Tibial artery (tissue), 4 donors: ENCODE data around the gene UNC79.

Experiments used
- DNase-seq, 2 donors: peaks; one replicate each; pipeline ENCODE4 v3.0.0-alpha.2; 2019
- H3K27ac ChIP-seq, 2 donors: fragments of 200-600 bp; sonication (generic) in 1 of 2; 1 replicate in 1 of 2; 2 replicates in 1 of 2; pipeline ENCODE4 v1.5.1; 2018 to 2019; ENCODE audit warnings: mild to moderate bottlenecking in 1 of 2
- H3K27me3 ChIP-seq, 2 donors: fragments of 200-600 bp; sonication (generic) in 1 of 2; one replicate each; pipeline versions ENCODE4 v1.5.1 to v1.6.0; 2016 to 2019
- H3K36me3 ChIP-seq, 3 donors: fragments of 200-600 bp; sonication (generic) in 2 of 3; one replicate each; pipeline ENCODE4 v1.5.1; 2016 to 2019; ENCODE audit warnings: mild to moderate bottlenecking in 2 of 3
- H3K4me1 ChIP-seq, 4 donors: fragments of 200-600 bp; sonication (generic) in 2 of 4; 1 replicate in 3 of 4; 2 replicates in 1 of 4; pipeline ENCODE4 v1.5.1; 2016 to 2019
- H3K4me3 ChIP-seq, 2 donors: fragments of 200-600 bp; sonication (generic) in 1 of 2; 1 replicate in 1 of 2; 2 replicates in 1 of 2; pipeline ENCODE4 v1.5.1; 2018 to 2019; ENCODE audit warnings: mild to moderate bottlenecking in 2 of 2
- H3K9me3 ChIP-seq, 3 donors: fragments of 200-600 bp; sonication (generic) in 1 of 3; one replicate each; pipeline ENCODE4 v1.5.1; 2016 to 2019
- CTCF ChIP-seq, 2 experiments: fragments of 200-600 bp in 1 of 2; fragments of 450-650 bp in 1 of 2; IDR thresholded peaks; one replicate each; pipeline ENCODE4 v1.5.1; 2017 to 2019; ENCODE audit warnings: antibody characterized with exemption in 2 of 2, mild to moderate bottlenecking in 1 of 2, moderate library complexity in 1 of 2
- intact Hi-C: fragments of 100-400 bp; cut with DNase I; formaldehyde crosslinking; loops from one replicate; pipeline ENCODE4 v1.15.0; 2023; ENCODE audit warnings: low total_unique reads

UNC79 gene

DNA sequence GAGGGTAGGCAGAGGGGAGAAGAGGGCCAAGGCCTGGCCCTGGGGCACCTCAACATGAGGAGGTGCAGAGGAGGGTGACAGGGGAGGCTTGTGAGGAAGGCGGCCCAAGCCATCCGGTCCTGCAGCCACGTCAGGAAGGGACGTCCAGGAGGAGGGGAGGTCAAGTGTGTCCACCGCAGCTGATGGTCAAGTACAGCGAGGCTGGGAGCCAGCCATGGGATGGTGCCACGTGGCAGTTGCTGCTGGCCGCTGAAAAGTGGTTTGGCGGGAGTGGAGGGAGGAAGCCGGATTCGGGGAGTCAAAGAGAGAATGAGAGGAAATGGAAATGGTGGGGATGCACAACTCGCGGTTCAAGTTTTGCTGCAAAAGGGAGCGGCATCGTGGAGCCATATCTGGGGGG lies 316.4 kb downstream of the UNC79 start:
- intact Hi-C loops = no loop called here
- Histone ChIP-seq H3K4me1 (peaks cover 0 to 1% (median 0%) of the 10 kb centered on the region in 4 donors), H3K27me3 (no peaks in the 10 kb centered on the region), H3K36me3 (no peaks in the 10 kb centered on the region), H3K27ac (no peak overlapping the region), H3K9me3 (no peaks in the 10 kb centered on the region), H3K4me3 (no peak overlapping the region)
- TF ChIP-seq CTCF (IDR thresholded peaks at IDR 0.05) = no peak
- DNase-seq = no peak

DNA sequence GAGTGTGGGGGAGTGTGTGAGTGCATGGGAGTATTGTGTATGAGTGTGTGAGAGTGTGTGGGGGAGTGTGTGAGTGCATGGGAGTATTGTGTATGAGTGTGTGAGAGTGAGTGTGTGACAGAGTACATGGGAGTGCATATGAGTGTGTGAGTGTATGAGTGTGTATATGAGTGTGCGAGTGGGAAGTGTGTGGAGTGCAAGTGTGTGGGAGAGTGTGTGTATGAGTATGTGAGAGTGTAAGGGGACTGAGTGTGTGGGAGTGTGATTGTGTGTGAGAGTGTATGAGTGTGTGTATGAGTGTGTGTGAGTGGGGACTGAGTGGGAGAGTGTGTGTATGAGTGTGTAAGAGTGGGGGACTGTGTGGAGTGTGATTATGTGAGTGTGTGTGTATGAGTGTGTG lies 316.8 kb downstream of the UNC79 start:
- intact Hi-C loops = no loop called here
- Histone ChIP-seq H3K27me3 (no peaks in the 10 kb centered on the region), H3K4me3 (no peak overlapping the region), H3K27ac (no peak overlapping the region), H3K36me3 (no peaks in the 10 kb centered on the region), H3K4me1 (peaks cover 0 to 6% (median under 1%) of the 10 kb centered on the region in 4 donors), H3K9me3 (no peaks in the 10 kb centered on the region)
- no peak for DNase-seq
- TF ChIP-seq CTCF (IDR thresholded peaks at IDR 0.05) = no peak

- peaks cover 0 to 15% (median 8%) of the 10 kb centered on the region in 4 donors for H3K4me1 ChIP-seq
- intact Hi-C loops = no loop called here
- H3K4me3 ChIP-seq = no peak overlapping the region
- TF ChIP-seq CTCF (IDR thresholded peaks at IDR 0.05) = no peak
- H3K27ac ChIP-seq = no peak overlapping the region
- H3K27me3 ChIP-seq = no peaks in the 10 kb centered on the region
- H3K36me3 ChIP-seq = no peaks in the 10 kb centered on the region
- no peaks in the 10 kb centered on the region for H3K9me3 ChIP-seq
- no peak for DNase-seq
Observed at GRCh38 chr14:93748208-93749075, 317.7 kb downstream of the UNC79 start.

- intact Hi-C loops = no loop called here
- DNase-seq = no peak
- Histone ChIP-seq H3K9me3 (no peaks in the 10 kb centered on the region), H3K27me3 (no peaks in the 10 kb centered on the region), H3K36me3 (no peaks in the 10 kb centered on the region), H3K27ac (no peak overlapping the region), H3K4me3 (no peak overlapping the region), H3K4me1 (peaks cover 0 to 19% (median 12%) of the 10 kb centered on the region in 4 donors)
- TF ChIP-seq CTCF (IDR thresholded peaks at IDR 0.05) = no peak
Observed at GRCh38 chr14:93749076-93749420, 318.3 kb downstream of the UNC79 start.

GRCh38 chr14:93751946-93752655 lies 321.4 kb downstream of the UNC79 start:
- no peak overlapping the region for H3K27ac ChIP-seq

More at GRCh38 chr14:93751946-93752655, 321.4 kb downstream of the UNC79 start:
- DNase-seq = no peak
- no peak for TF ChIP-seq CTCF (IDR thresholded peaks at IDR 0.05)
- Histone ChIP-seq H3K9me3 (no peaks in the 10 kb centered on the region), H3K4me1 (peaks cover 0 to 19% (median 12%) of the 10 kb centered on the region in 4 donors), H3K4me3 (no peak overlapping the region), H3K36me3 (no peaks in the 10 kb centered on the region), H3K27me3 (no peaks in the 10 kb centered on the region)
- intact Hi-C loops = no loop called here
